Lower leg skin (tissue), 3 donors: ENCODE measurements around the gene DDX46.

Source experiments
- CTCF ChIP-seq, 3 donors: fragments of 450-650 bp; IDR thresholded peaks; one replicate each; pipeline ENCODE4 v1.5.1; 2016; ENCODE audit warnings: antibody characterized with exemption in 3 of 3, mild to moderate bottlenecking in 3 of 3, moderate library complexity in 2 of 3
- POLR2A ChIP-seq, 2 donors: fragments of 450-650 bp; IDR thresholded peaks; one replicate each; pipeline ENCODE4 v1.6.1; 2016 to 2017; ENCODE audit warnings: antibody characterized with exemption in 2 of 2, mild to moderate bottlenecking in 1 of 2, moderate library complexity in 1 of 2

- TF ChIP-seq CTCF (IDR thresholded peaks at IDR 0.05) = no peak
- no peak for TF ChIP-seq POLR2A (IDR thresholded peaks at IDR 0.05)
Measured at GRCh38 chr5:134738963-134739661, 19.5 kb upstream of the DDX46 start.
